HepG2 (cell line): ENCODE results near the gene CASZ1. TPM values are rescaled to one million over a fixed set of nuclear protein-coding genes. Genes with fewer than 3 reads are reported as not detected.

Experiments
- ATAC-seq: fragments of 200-7000 bp; cut with Tn5 transposase; 3 replicates; pipeline ENCODE4 v1.9.1; 2020; ENCODE audit warnings: mild to moderate bottlenecking, moderate library complexity
- BruUV-seq: library from RNA; stranded (reverse); fragments of 400-500 nt; replicated peaks from 2 replicates; lab custom pipeline; 2021; lab: Mats Ljungman, UMichigan
- CTCF ChIA-PET: fragments of 300-600 bp; formaldehyde crosslinking; extraction: SDS; loops from one replicate; lab custom pipeline; 2021; ENCODE audit warnings: low total read pairs, inconsistent platforms, low intra/inter-chr PET ratio; lab: Yijun Ruan, JAX
- POLR2A ChIA-PET: fragments of 350-600 bp; sonication (Branson Sonifier 250); formaldehyde crosslinking; loops from one replicate; lab custom pipeline; 2020; ENCODE audit warnings: antibody characterized with exemption, inconsistent platforms; lab: Yijun Ruan, JAX
- DNase-seq: peaks from one replicate; pipeline ENCODE4 v3.0.0-alpha.2; 2015; ENCODE audit warnings: low spot score
- FAIRE-seq: peaks from 3 replicates; lab custom pipeline; 2011; peaks lifted over from hg19 to GRCh38; lab: Jason Lieb, UNC
- H2AFZ ChIP-seq: one replicate; pipeline ENCODE4 v1.6.1; 2011; ENCODE audit warnings: low read length, inconsistent platforms
- H3K27ac ChIP-seq: fragments of 300-600 bp; 3 replicates; pipeline ENCODE4 v1.8.0; 2011; ENCODE audit warnings: mixed run types, mild to moderate bottlenecking, mixed read lengths, low read length, inconsistent platforms; ENCODE audit not compliant: insufficient read depth; ENCODE audit errors: extremely low read length
- H3K27me3 ChIP-seq, 2 experiments: fragments of 200-600 bp in 1 of 2; 2 replicates in 1 of 2; 3 replicates in 1 of 2; pipeline versions ENCODE4 v1.6.0 to v1.8.0; 2011; ENCODE audit warnings: low read length in 2 of 2, mild to moderate bottlenecking in 2 of 2, moderate library complexity in 2 of 2, inconsistent platforms in 1 of 2; ENCODE audit not compliant: insufficient read depth in 2 of 2, control insufficient read depth in 1 of 2
- H3K36me3 ChIP-seq, 2 experiments: fragments of 200-600 bp in 1 of 2; replicated peaks in 1 of 2; 2 replicates in 1 of 2; 3 replicates in 1 of 2; pipeline versions ENCODE4 v1.5.1 to v1.8.0; 2011; ENCODE audit warnings: low read length in 2 of 2, inconsistent platforms in 1 of 2; ENCODE audit not compliant: insufficient read depth in 2 of 2, control insufficient read depth in 1 of 2
- H3K4me1 ChIP-seq: 2 replicates; pipeline ENCODE4 v1.5.1; 2012; ENCODE audit warnings: low read length, inconsistent platforms; ENCODE audit not compliant: insufficient read depth
- H3K4me2 ChIP-seq: 2 replicates; pipeline ENCODE4 v1.6.0; 2011; ENCODE audit warnings: low read depth, low read length, inconsistent platforms
- H3K4me3 ChIP-seq, 3 experiments: fragments of 200-600 bp in 1 of 3; sonication (generic), shearing (Covaris generic) in 1 of 3; replicated peaks in 1 of 3; 2 replicates each; pipeline ENCODE4 v1.5.1; 2011 to 2016; ENCODE audit warnings: low read length in 3 of 3, inconsistent platforms in 2 of 3, low read depth in 2 of 3, mild to moderate bottlenecking in 2 of 3, control low read depth in 1 of 3, mixed read lengths in 1 of 3; ENCODE audit not compliant: insufficient read depth in 1 of 3
- H3K79me2 ChIP-seq: one replicate; pipeline ENCODE4 v1.6.1; 2011; ENCODE audit warnings: low read length, inconsistent platforms; ENCODE audit not compliant: insufficient read depth
- H3K9ac ChIP-seq: 2 replicates; pipeline ENCODE4 v1.6.0; 2011; ENCODE audit warnings: mild to moderate bottlenecking, low read depth, low read length, inconsistent platforms; ENCODE audit not compliant: insufficient read depth
- H3K9me3 ChIP-seq: 2 replicates; pipeline ENCODE4 v1.5.1; 2012; ENCODE audit warnings: mild to moderate bottlenecking, low read length
- H4K20me1 ChIP-seq: 2 replicates; pipeline ENCODE4 v1.6.0; 2011; ENCODE audit warnings: inconsistent platforms, mild to moderate bottlenecking, low read length, moderate library complexity; ENCODE audit not compliant: insufficient read depth
- HINFP ChIP-seq: sonication (generic); formaldehyde crosslinking; IDR thresholded peaks from 2 replicates; pipeline ENCODE4 v1.4.0; 2020; ENCODE audit warnings: low read depth, mild to moderate bottlenecking, missing genetic modification reagents
- RERE ChIP-seq: IDR thresholded peaks from 2 replicates; pipeline ENCODE4 v1.6.1; 2016; ENCODE audit warnings: low read depth, missing genetic modification reagents, missing compliant biosample characterization
- RXRB ChIP-seq: IDR thresholded peaks from 2 replicates; pipeline ENCODE4 v1.6.1; 2016; ENCODE audit warnings: borderline replicate concordance, missing genetic modification reagents, missing compliant biosample characterization
- XBP1 ChIP-seq: sonication (generic); formaldehyde crosslinking; IDR thresholded peaks from 2 replicates; pipeline ENCODE4 v1.5.0; 2020; ENCODE audit warnings: missing genetic modification reagents
- ZNF678 ChIP-seq: sonication (generic); formaldehyde crosslinking; IDR thresholded peaks from 2 replicates; pipeline ENCODE4 v1.4.0; 2020; ENCODE audit warnings: mild to moderate bottlenecking, missing genetic modification reagents
- ZZZ3 ChIP-seq: sonication (generic); formaldehyde crosslinking; IDR thresholded peaks from 2 replicates; pipeline ENCODE4 v1.4.0; 2020; ENCODE audit warnings: missing genetic modification reagents, mild to moderate bottlenecking, borderline replicate concordance
- WGBS: methylation state at CpG from one replicate; pipeline ENCODE4 v1.1.6; 2017; ENCODE audit warnings: low lambda C conversion rate; 5-methylcytosine and 5-hydroxymethylcytosine counted together
- in situ Hi-C: cut with HindIII; loops from 2 replicates; pipeline ENCODE4 v1.10.0; 2017; ENCODE audit warnings: low pct_unique_long_range_greater_than_20kb; ENCODE audit not compliant: extremely low pct_ligation_motif_present
- intact Hi-C: fragments of 100-400 bp; cut with micrococcal nuclease; formaldehyde crosslinking; loops from one replicate; pipeline ENCODE4 v1.10.0; 2022; ENCODE audit not compliant: unreplicated experiment
- polyA plus RNA-seq, 8 experiments: library from polyadenylated mRNA; depleted of rRNA in 3 of 8; stranded (reverse) in 7 of 8; unstranded in 1 of 8; fragments of >200 nt; fragmentation: Illumina TruSeq in 4 of 8; extraction: Trizol in 4 of 8; gene quantifications; 2 replicates each; pipeline versions ENCODE4 v1.2.1 to v1.2.3, GENCODE V29; 2011 to 2016; ENCODE audit warnings: low read depth in 4 of 8, missing spikeins in 1 of 8, mixed read lengths in 1 of 8; ENCODE audit not compliant: insufficient read depth in 1 of 8
- total RNA-seq, 5 experiments: library from RNA; depleted of rRNA; stranded (reverse); fragments of >200 nt; fragmentation: Illumina TruSeq; extraction: Trizol; gene quantifications; 2 replicates each; pipeline ENCODE4 v1.2.3, GENCODE V29; 2016; ENCODE audit warnings: low read depth in 1 of 5

The CASZ1 gene
- total and polyA plus RNA-seq, 2 of the 13 experiments (the other 11 are each of a cell fraction or from before 2014, with no cell fraction given), result 1.9 to 3.7 TPM

- no peak overlapping the region for H3K27ac ChIP-seq
- TF ChIP-seq ZZZ3 (CRISPR knock-in tag) (no peak), XBP1 (CRISPR knock-in tag) (no peak), RXRB (no peak), ZNF678 (no peak)
- BruUV-seq, result no TSS peak
- H4K20me1 ChIP-seq, result no peaks in the 10 kb centered on the region
- H3K9ac ChIP-seq, result no peak overlapping the region
- no peaks in the 10 kb centered on the region for H3K4me1 ChIP-seq
- ATAC-seq, result no peak
- no peak for FAIRE-seq
- ChIA-PET POLR2A (no interaction called here), CTCF (no interaction called here)
- H3K4me2 ChIP-seq, result no peak overlapping the region
- DNase-seq, result no peak
- no peaks in the 10 kb centered on the region for H3K9me3 ChIP-seq
- in situ Hi-C loops, result no loop called here
- H2AFZ ChIP-seq, result no peak overlapping the region
- H3K36me3 ChIP-seq, result no peaks in the 10 kb centered on the region
- H3K4me3 ChIP-seq, result no peak overlapping the region
- intact Hi-C loops, result no loop called here
- H3K27me3 ChIP-seq, result peaks cover 3 to 27% of the 10 kb centered on the region in 2 experiments; a peak in 4 of 5 replicates
- no peaks in the 10 kb centered on the region for H3K79me2 ChIP-seq
- WGBS, result 45% methylated on average over 10 of the region's 10 CpGs
These were observed 16.6 kb downstream of the CASZ1 start for GRCh38 chr1:10779841-10780240.

GRCh38 chr1:10779201-10779600 lies 17.2 kb downstream of the CASZ1 start:
- WGBS, result 61% methylated on average over 18 of the region's 18 CpGs
- ChIA-PET POLR2A (no interaction called here), CTCF (no interaction called here)
- no peaks in the 10 kb centered on the region for H3K36me3 ChIP-seq
- H3K4me2 ChIP-seq, result no peak overlapping the region
- no peak for FAIRE-seq
- H4K20me1 ChIP-seq, result no peaks in the 10 kb centered on the region
- H3K9ac ChIP-seq, result no peak overlapping the region
- BruUV-seq, result no TSS peak
- no peak for DNase-seq
- peaks cover 3 to 27% of the 10 kb centered on the region in 2 experiments; a peak in 4 of 5 replicates for H3K27me3 ChIP-seq
- ATAC-seq, result no peak
- no peaks in the 10 kb centered on the region for H3K79me2 ChIP-seq
- in situ Hi-C loops (no loop called here), intact Hi-C loops (no loop called here)
- H3K4me1 ChIP-seq, result peaks cover 2% of the 10 kb centered on the region; the same call in 1 of the 2 replicates
- H2AFZ ChIP-seq, result no peak overlapping the region
- TF ChIP-seq HINFP (CRISPR knock-in tag), result no peak
- no peak for TF ChIP-seq RERE
- H3K4me3 ChIP-seq, result no peak overlapping the region
- H3K9me3 ChIP-seq, result no peaks in the 10 kb centered on the region
- H3K27ac ChIP-seq, result no peak overlapping the region
